Right ventricle myocardium superior (tissue), 1 donor: ENCODE measurements around the gene SCFD2. TPM values are rescaled to one million over a fixed set of nuclear protein-coding genes. Genes with fewer than 3 reads are reported as not detected.

Experiments
- ATAC-seq: fragments of 200-7000 bp; cut with Tn5 transposase; one replicate; pipeline ENCODE4 v1.9.1; 2020; ENCODE audit warnings: mild to moderate bottlenecking; ENCODE audit not compliant: poor library complexity
- DNase-seq: peaks from one replicate; pipeline ENCODE4 v3.0.0-alpha.2; 2020
- intact Hi-C: fragments of 100-400 bp; cut with DNase I; formaldehyde crosslinking; loops from one replicate; pipeline ENCODE4 v1.11.2; 2022
- total RNA-seq: library from RNA; stranded (reverse); fragmentation: NEBNext Ultra II Directional; extraction: Animal tissue kit (Norgen Biotek cat#: 25700); gene quantifications from one replicate; pipeline ENCODE4 v1.2.1, GENCODE V29; 2021
- donor health status: DM: no; HTN: yes; CAD: no; lungs with severe emphysema.

The SCFD2 gene
- total RNA-seq, 1 donor from 2014 or later, result 9.1 TPM

- intact Hi-C loops, result loop anchor here (5.0 to 10.0 kb wide), 4 partner anchors 129 to 1222 kb away; partner anchors contain the start of gene SCFD2
- DNase-seq (no peak), ATAC-seq (peak; percentile 43)
Observed at GRCh38 chr4:53015681-53016080, 350.2 kb downstream of the SCFD2 start.

- ATAC-seq, result no peak
- intact Hi-C loops, result loop anchor here (5.0 to 10.0 kb wide), 4 partner anchors 130 to 1222 kb away; partner anchors contain the start of gene SCFD2
- DNase-seq, result no peak
Observed at GRCh38 chr4:53014881-53015280, 351.0 kb downstream of the SCFD2 start.

GRCh38 chr4:53013873-53014775 is 351.7 kb downstream of the SCFD2 start:
- ATAC-seq, result no peak
- intact Hi-C loops, result loop anchor here (10.0 kb wide), 3 partner anchors 131 to 351 kb away; partner anchors contain the start of gene SCFD2
- DNase-seq, result no peak

GRCh38 chr4:53012738-53013137 is 353.1 kb downstream of the SCFD2 start:
- intact Hi-C loops, result loop anchor here (10.0 kb wide), 3 partner anchors 132 to 352 kb away; partner anchors contain the start of gene SCFD2
- ATAC-seq, result peak; percentile 27
- no peak for DNase-seq

- ATAC-seq, result peak; percentile 63
- no peak for DNase-seq
- intact Hi-C loops, result loop anchor here (10.0 kb wide), 3 partner anchors 133 to 353 kb away; partner anchors contain the start of gene SCFD2
Observed at GRCh38 chr4:53011259-53011905, 354.5 kb downstream of the SCFD2 start.

GRCh38 chr4:53010318-53010717 is 355.5 kb downstream of the SCFD2 start:
- intact Hi-C loops, result loop anchor here (10.0 kb wide), 3 partner anchors 134 to 354 kb away; partner anchors contain the start of gene SCFD2
- peak; percentile 50 for DNase-seq
- peak; percentile 75 for ATAC-seq

- no peak for DNase-seq
- intact Hi-C loops, result loop anchor here (10.0 kb wide), 3 partner anchors 135 to 355 kb away; partner anchors contain the start of gene SCFD2
- no peak for ATAC-seq
Observed at GRCh38 chr4:53009824-53010223, 356.0 kb downstream of the SCFD2 start.

GRCh38 chr4:53007024-53007423 is 358.8 kb downstream of the SCFD2 start:
- intact Hi-C loops, result no loop called here
- no peak for ATAC-seq
- no peak for DNase-seq

- peak; percentile 38 for ATAC-seq
- DNase-seq, result no peak
- intact Hi-C loops, result no loop called here
Observed at GRCh38 chr4:53005808-53006207, 360.1 kb downstream of the SCFD2 start.

- ATAC-seq, result no peak
- intact Hi-C loops, result no loop called here
- no peak for DNase-seq
Observed at GRCh38 chr4:53005149-53005546, 360.7 kb downstream of the SCFD2 start.

GRCh38 chr4:53004497-53005148 is 361.2 kb downstream of the SCFD2 start:
- no peak for ATAC-seq
- DNase-seq, result no peak
- intact Hi-C loops, result no loop called here

- no peak for ATAC-seq
- no peak for DNase-seq
- intact Hi-C loops, result no loop called here
Observed at GRCh38 chr4:53003959-53004358, 361.9 kb downstream of the SCFD2 start.

- ATAC-seq, result no peak
Observed at GRCh38 chr4:53000560-53000959, 365.3 kb downstream of the SCFD2 start.

GRCh38 chr4:52999626-53000025 is 366.2 kb downstream of the SCFD2 start:
- DNase-seq, result no peak
- ATAC-seq, result no peak
- intact Hi-C loops, result no loop called here

More at GRCh38 chr4:53000560-53000959, 365.3 kb downstream of the SCFD2 start:
- intact Hi-C loops, result no loop called here
- no peak for DNase-seq

- ATAC-seq (no peak), DNase-seq (no peak)
- intact Hi-C loops, result no loop called here
Observed at GRCh38 chr4:52998413-52998812, 367.4 kb downstream of the SCFD2 start.

GRCh38 chr4:52997132-52997416 is 368.8 kb downstream of the SCFD2 start:
- intact Hi-C loops, result no loop called here
- DNase-seq, result no peak
- peak; percentile 25 for ATAC-seq

- peak; percentile 54 for DNase-seq
- intact Hi-C loops, result no loop called here
- ATAC-seq, result peak; percentile 74
Observed at GRCh38 chr4:52996261-52997131, 369.4 kb downstream of the SCFD2 start.

- DNase-seq (no peak), ATAC-seq (no peak)
- intact Hi-C loops, result no loop called here
Observed at GRCh38 chr4:52995360-52996030, 370.4 kb downstream of the SCFD2 start.
